Endometrial microvascular endothelial cells (primary cell): ENCODE data around the gene C10orf67. TPM values are rescaled to one million over a fixed set of nuclear protein-coding genes. Genes with fewer than 3 reads are reported as not detected.
"Not testable (repeated sequence)": the region's sequence is repeated elsewhere in the genome, so short reads cannot be mapped to it uniquely, and the experiment has no call there.

Experiments used
- in situ Hi-C: cut with HindIII; loops from 2 replicates; pipeline ENCODE4 v1.10.0; 2017; ENCODE audit warnings: low sequenced_read_pairs, low pct_unique_long_range_greater_than_20kb; ENCODE audit errors: inconsistent ontology term
- total RNA-seq: library from RNA; depleted of rRNA; stranded (reverse); fragments of >200 nt; gene quantifications from one replicate; pipeline ENCODE4 v1.2.3, GENCODE V29; 2015; ENCODE audit errors: inconsistent ontology term

Gene C10orf67
- total RNA-seq, 1 donor from 2014 or later, result not detected

GRCh38 chr10:23291551-23292334 lies 52.9 kb downstream of the C10orf67 start:
- in situ Hi-C loops, result no loop called here

DNA sequence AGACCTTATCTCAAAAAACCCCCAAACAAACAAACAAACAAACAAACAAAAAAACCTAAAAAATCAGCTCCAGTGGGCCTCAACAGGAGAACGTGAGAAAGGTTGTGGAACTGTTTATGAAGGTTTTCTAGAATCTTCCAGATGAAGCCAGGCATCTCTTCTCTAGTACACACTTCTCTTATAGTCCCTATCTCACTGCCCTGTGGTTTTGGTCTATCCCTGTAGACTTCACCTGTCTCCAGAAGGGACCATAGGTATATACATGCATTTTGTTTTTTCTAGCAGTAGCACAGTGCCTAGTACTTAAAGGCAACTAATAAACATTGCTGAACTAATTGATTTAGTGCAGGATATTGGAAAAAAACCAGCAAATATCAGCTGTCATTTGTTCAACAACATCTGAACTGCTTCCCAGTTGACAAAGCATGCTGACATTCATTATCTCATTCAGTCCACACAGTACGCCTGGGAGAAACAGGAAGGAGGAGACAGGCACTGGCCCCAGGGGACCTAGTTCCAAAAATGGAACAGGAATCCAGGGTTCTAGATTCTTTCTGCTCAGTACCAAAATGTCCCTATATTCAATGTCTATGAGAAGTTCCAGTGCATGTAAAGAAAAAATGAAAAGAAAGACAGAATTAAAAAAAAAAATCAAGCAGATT lies 59.8 kb downstream of the C10orf67 start:
- in situ Hi-C loops, result no loop called here

- in situ Hi-C loops, result no loop called here
These were observed 60.4 kb downstream of the C10orf67 start for GRCh38 chr10:23284155-23284554.

DNA sequence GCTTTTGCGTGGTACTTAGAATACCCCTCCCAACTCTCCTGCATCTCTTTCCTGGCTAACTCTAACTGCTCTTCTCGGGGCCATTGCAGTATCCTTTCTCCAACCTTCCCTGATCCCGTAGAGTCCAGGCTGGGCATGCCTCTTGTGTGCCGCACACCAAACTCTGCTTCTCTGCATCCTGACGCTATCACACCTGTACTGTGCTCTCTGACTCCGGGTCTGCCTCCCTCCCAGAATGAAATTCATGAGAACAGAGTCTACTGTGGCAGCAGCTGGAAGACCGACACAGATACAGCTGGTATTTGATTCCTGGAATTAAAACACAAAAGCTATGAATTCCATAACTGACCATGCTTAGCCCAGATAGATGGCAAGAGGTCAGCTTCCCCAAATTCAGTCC lies 60.9 kb downstream of the C10orf67 start:
- in situ Hi-C loops, result no loop called here

DNA sequence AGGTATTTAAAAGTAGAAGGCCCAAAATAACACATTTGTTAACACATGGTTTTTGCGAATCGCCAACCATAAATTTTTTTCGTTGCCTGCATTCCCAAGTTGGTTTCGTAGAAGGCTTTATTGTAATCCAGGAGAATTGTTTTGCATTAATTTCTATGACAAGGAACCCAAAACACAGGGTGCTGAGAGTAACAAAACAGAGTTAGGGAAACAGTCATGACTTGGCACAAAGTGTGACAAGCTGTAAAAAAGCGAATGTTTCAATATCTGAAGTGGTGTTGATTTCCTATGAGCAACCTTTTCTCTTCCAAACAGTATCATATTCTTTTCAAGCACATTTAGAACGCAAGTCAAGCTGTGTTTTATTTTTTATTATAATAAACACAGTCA lies 63.6 kb downstream of the C10orf67 start:
- in situ Hi-C loops, result no loop called here

- in situ Hi-C loops, result no loop called here
These were observed 64.1 kb downstream of the C10orf67 start for GRCh38 chr10:23280419-23281043.

DNA sequence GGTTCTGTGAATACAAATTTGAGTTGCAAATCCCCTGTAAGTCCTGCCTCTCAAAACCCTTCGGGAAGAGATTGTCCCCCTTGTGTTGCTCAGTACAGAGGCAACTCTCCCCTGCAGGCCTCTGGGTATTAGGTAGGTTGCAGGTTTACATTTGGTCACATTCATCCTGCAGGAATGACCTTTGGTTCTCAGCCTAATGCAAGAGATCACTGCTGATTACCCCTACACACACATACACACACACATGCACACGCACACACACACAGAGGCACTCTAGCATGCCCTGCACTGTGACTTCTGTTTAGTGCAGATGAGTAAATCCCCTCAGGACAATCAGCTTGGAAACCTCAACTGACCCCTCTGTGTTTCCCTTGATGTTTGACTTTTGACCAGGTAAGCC lies 69.2 kb downstream of the C10orf67 start:
- in situ Hi-C loops, result no loop called here

- in situ Hi-C loops, result not testable (repeated sequence)
These were observed 70.4 kb downstream of the C10orf67 start for GRCh38 chr10:23274179-23274578.

DNA sequence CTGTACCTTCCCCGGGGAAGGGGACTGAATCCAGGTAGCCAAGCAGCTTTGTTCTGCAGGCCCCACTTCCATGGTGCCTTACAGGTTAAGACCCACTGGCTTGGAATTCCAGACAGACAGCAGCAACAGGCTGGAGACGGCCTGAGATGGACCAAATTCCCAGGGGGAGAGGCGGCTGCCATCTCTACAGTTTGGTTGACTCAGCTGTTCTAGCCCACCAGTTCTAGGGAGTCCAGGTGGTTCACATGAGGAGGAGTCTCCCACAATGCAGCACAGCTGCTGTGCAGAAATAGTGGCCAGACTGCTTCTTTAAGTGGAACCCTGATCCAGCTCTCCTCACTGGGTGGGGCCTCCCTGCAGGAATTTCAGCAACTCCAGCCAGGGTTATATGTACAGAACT lies 74.1 kb downstream of the C10orf67 start:
- in situ Hi-C loops, result no loop called here

DNA sequence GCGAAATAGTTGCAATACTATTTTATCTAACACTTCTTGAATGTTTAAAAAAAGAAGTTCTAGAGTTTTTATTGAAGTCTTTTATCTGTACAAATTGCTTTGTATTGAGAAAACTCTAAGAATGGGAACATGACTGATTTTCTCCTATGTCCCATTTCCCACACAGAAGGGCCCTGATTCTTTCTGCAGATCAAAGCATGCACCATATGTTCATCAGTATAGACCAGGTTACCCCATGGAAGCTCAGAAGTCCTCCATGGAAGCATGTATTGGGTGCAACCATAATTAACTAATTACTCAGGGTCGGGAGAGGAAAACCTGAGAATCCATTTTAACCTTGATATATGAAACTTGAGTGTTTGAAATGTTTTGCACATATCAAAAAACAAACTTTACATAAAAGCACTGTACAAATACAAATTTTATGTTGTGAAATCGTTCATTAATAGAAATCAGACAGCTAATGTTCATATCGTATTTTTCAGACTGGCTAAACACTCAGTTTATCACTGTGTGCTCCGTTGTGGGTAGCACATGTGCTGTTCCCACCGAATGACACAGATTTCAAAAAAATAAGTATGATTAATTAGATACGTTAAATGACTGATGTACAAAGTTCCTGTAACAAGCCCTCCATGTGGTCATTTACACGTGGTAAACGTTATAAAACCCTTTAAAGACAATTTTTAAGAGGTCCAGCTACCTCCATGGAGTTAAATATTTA lies 81.0 kb downstream of the C10orf67 start:
- in situ Hi-C loops, result no loop called here

DNA sequence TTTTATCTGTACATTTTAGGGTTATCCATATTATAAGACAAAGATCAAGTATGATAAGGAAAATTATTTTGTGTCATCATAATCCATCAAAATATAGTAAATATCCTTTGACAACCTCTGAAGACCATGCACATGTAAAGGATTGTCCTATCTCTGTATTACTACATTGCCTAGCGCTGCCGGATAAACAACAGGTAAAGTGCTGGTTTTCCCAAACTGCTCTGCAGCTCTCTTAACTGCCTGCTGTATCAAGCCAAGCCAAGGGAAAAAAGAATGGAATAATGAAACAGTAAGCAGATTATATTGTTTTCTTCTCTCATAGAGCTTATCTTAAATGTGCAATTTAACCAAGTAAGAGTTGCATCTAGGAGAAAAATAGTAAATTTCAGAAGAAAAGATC lies 81.7 kb downstream of the C10orf67 start:
- in situ Hi-C loops, result no loop called here

- in situ Hi-C loops, result no loop called here
These were observed 86.1 kb downstream of the C10orf67 start for GRCh38 chr10:23258516-23258915.

DNA sequence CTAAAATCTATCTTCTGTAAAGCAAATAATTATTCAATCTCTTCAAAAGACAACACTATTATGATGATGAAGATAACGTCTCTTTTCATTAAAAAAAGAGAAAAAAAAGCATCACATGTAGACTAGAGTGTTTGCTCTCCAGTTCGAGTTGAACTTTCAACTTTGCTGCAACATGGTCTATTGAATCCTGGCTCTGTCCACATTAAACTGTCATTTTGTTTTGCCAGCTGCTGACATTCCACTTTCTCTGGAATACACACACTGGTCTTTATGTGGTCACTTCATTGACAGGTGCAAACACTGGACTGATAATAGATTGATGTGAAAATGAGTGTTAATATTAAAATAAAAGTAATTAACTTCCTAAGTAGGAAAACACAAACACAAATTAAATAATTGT lies 90.8 kb downstream of the C10orf67 start:
- in situ Hi-C loops, result no loop called here

- in situ Hi-C loops, result not testable (repeated sequence)
These were observed 91.7 kb downstream of the C10orf67 start for GRCh38 chr10:23252859-23253258.

DNA sequence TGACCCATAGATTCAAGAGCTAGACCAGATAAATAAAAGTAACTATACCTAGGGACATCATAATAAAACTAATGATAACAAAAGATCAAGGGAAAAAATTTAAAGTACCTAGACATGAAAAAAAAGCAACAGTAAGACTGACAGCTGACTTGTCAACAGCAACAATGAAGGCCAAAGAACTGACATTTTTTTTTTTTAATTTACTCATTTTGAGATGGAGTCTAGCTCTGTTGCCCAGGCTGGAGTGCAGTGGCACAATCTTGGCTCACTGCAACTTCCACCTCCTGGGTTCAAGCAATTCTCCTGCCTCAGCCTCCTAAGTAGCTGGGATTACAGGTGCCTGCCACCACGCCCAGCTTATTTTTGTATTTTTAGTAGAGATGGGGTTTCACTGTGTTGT lies 102.8 kb downstream of the C10orf67 start:
- in situ Hi-C loops, result not testable (repeated sequence)

- in situ Hi-C loops, result no loop called here
These were observed 106.6 kb downstream of the C10orf67 start for GRCh38 chr10:23238015-23238414.

DNA sequence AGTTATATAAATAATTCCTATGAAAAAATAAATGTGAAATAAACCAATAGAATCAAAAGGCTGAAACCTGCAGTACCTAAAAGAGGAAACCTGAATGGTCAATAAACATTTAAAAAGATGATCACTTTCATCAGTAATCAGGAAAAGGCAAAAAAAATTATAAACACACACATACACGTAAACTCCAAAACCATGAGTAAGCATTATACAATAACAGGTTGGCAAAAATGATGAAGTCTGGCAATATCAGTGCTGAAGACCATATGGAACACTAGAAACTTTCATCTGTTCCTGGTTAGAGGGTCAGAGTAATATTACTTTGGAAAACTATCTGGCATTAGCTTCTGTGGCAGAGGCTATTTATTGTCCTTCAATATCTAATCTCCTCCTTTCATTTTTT lies 114.0 kb downstream of the C10orf67 start:
- in situ Hi-C loops, result no loop called here

- in situ Hi-C loops, result no loop called here
These were observed 127.1 kb downstream of the C10orf67 start for GRCh38 chr10:23217471-23217870.

- in situ Hi-C loops, result no loop called here
These were observed 138.5 kb downstream of the C10orf67 start for GRCh38 chr10:23205972-23206642.
